Keratinocyte (primary cell): ENCODE results near the gene SREBF2.

Experiments used
- CTCF ChIP-seq, 3 experiments: IDR thresholded peaks in 1 of 3; conservative IDR thresholded peaks in 1 of 3; optimal IDR thresholded peaks in 1 of 3; 2 replicates in 2 of 3; 3 replicates in 1 of 3; pipeline versions ENCODE3 to v1.5.1; 2011; ENCODE audit warnings: low read length in 3 of 3, mild to moderate bottlenecking in 3 of 3, moderate library complexity in 2 of 3, control low read depth in 1 of 3, inconsistent platforms in 1 of 3; ENCODE audit not compliant: insufficient read depth in 2 of 3; ENCODE audit errors: extremely low read depth in 1 of 3
- EZH2 ChIP-seq: IDR thresholded peaks from one replicate; pipeline ENCODE4 v1.6.1; 2012; ENCODE audit warnings: inconsistent platforms, mild to moderate bottlenecking, low read length, moderate library complexity

GRCh38 chr22:41913040-41913719 is 80.3 kb downstream of the SREBF2 start:
- no peak for TF ChIP-seq CTCF (optimal IDR thresholded peaks at IDR 0.05 in 1 of 3, IDR thresholded peaks at IDR 0.05 in 1 of 3, conservative IDR thresholded peaks at IDR 0.05 in 1 of 3; ENCODE audit: extremely low read depth in 1 of 3, insufficient read depth in 2 of 3, low read length in 3 of 3)
- peak; percentile 18 for TF ChIP-seq EZH2
